ENCODE data around the gene RGMA.
"Not testable (repeated sequence)": the region's sequence is repeated elsewhere in the genome, so short reads cannot be mapped to it uniquely, and the experiment has no call there.

RGMA gene

DNA sequence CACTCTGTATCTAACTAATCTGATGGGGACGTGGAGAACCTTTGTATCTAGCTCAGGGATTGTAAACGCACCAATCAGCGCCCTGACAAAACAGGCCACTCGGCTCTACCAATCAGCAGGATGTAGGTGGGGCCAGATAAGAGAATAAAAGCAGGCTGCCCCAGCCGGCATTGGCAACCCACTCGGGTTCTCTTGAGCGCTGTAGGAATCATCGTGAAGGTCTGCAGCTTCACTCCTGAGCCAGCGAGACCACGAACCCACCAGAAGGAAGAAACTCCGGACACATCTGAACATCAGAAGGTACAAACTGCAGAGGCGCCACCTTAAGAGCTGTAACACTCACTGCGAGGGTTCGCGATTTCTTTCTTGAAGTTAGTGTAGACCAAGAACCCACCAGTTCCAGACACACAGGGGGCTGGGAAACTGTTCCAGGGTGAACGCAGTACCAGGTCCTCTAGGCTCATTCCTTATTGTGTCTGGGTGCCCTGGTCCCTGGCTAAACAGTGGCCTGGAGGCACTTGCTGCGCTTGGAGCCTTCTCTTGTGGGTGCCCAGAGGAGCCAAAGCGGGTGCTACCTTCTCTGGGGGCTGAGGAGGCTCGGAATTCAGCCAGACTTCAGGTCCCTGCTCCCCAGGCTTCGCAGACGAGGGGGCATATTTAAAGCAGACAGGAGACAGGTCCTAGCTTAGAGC is 56.4 kb downstream of the RGMA start:
- not testable (repeated sequence) for DNase-seq

DNA sequence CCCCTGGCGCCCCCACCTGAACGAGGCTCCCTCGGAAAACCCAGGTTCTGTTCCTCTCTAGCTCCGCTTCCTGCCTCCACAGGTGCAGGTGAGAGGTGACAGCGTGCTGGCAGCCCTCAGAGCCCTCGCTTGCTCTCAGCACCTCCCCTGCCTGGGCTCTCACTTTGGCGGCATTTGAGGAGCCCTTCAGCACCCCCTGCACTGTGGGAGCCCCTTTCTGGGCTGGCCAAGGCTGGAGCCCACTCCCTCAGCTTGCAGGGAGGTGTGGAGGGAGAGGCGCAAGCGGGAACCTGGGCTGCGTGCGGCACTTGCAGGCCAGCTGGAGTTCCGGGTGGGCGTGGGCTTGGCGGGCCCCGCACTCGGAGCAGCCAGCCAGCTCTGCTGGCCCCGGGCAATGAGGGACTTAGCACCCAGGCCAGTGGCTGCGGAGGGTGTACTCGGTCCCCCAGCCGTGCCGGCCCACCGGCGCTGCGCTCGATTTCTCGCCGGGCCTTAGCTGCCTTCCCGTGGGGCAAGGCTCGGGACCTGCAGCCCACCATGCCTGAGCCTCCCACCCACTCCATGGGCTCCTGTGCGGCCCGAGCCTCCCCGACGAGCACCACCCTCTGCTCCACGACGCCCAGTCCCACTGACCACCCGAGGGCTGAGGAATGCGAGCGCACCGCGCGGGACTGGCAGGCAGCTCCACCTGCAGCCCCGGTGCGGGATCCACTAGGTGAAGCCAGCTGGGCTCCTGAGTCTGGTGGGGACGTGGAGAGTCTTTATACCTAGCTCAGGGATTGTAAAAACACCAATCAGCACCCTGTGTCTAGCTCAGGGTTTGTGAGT is 57.2 kb downstream of the RGMA start:
- not testable (repeated sequence) for DNase-seq

DNA sequence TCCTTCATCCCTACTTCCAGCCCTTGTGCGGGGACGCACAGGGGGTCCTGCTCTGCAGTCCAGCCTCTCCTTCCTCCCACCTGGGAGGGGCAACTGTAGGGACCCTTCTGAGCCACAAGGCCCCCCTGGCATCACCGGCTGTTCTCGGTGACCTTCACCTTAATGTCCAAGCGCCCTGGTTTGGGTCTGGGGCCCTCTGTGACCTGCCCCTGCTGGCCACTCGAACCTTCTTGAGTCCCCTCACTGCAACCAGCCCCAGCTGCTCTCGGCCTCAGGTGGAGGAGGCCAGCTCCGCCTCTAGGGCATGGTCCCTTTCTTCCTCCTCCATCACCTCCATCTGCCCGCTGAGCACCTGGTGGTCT is 57.9 kb downstream of the RGMA start:
- no peak for DNase-seq

DNA sequence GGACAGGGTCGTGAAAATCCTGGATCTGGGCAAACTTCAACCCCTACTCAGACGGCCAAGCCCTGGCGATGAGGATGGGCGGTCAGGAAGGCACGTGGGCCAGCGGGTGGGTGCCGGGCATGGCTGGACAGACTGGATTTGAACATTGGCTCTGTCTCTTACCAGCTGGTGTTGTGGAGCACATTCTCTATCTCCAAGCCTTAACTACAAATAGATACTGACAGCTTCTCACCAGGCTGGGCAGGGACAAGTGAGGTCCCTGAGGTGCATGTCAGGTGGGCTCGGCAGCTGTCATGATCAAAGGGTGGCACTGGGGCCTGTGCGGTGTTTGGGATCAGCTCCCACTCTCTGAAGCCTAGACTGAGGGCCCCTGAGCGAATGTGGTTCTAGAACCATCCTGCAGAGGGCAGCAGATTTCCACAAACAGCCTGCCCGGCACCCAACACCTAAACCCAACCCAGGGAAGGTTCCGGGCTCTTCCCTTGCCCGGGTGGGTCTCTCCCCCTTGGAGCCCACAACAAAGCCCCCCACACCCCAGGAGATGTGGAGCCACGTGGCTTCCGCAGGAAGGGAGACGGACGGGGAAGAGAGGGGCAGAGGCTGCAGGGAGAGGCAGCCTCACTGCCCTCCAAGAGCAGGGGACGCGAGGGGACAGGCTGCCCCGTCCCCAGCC is 58.4 kb downstream of the RGMA start:
- DNase-seq: peak; percentile 78

DNA sequence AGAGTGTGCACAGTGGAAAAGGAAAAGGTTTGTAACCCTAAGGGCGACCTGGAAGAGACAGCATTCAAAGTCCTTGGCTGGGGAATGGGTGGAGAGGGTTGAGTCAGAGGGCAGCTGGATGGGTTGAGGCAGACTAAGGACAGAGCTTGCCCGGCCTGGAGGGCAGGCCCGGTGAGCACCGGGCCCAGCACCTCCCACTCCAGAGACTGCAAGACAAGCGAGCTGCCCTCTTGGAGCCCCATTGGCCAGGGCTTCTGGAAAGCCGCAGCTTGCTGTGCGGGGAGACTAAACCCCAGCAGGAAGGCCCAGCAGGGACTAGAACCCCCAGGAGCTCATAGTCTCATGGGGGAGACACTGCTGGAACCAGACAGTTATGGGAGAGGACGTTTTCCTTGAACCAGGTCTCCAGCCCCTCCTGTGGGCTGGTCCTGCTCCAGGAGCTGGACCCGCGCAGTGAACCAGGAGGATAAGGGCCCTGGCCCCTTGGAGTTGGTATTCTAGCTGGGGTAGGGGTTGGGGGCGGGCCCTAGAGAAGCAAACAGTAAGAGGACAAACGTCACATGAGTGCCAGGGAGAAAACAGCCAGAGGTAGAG is 59.1 kb downstream of the RGMA start:
- no peak for DNase-seq

DNA sequence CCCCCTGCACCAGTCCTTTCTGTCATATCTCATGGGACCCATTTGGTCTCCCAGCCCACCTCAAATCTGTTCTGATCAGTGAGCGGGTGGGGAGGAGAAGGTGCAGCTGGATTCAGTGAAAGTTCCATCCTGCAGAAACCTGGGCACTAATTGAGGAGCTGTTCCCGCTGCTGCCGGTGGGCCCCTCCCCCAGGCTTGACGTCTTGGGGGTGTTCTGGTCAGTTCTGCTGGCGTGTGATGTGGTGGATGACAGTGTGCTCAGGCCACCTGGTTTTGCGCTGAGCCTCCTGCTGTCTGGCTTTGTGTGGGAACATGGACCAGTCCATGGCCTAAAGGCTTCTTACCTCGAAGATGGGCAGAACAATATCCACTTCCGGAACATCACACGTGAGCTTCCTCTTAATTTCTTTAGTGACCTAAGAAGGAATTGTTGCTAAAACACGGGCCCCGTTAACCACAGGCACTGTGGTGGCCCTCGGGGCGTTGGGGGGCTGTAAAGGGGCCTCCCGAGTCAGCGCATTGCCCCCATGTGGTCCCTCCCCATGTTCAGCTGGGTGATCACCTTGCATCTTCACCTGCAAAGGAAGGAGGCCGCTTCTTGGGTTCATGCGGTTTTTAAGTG is 59.7 kb downstream of the RGMA start:
- DNase-seq: peak; percentile 23

DNA sequence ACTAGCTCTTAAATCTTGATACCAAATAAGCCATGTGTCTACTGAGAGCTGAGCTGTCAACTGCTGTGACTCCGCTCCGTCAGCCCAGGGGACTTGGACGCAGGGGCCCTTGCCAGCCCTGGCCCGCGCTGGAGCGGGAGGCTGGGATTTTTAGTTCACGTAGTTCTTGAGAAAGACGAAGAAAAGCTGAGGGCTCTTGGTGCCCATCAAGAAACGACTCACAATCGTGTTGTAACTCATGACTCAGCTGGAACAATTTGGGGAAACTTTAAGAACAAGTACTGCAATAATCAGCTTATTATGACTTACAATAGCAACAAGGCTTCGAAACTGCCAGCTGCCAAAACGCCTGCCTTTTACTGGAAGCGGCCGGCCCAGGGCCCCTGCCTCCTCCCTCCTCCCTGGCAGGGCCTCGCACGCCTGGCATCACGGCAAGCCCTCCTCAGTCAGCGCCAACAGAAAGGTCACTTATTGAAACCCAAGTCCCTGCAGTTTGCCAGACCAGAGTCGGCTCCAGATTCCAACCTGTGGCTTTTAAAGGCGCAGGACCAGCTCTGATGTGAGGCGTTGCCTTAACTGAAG is 60.3 kb downstream of the RGMA start:
- DNase-seq: peak; percentile 31

DNA sequence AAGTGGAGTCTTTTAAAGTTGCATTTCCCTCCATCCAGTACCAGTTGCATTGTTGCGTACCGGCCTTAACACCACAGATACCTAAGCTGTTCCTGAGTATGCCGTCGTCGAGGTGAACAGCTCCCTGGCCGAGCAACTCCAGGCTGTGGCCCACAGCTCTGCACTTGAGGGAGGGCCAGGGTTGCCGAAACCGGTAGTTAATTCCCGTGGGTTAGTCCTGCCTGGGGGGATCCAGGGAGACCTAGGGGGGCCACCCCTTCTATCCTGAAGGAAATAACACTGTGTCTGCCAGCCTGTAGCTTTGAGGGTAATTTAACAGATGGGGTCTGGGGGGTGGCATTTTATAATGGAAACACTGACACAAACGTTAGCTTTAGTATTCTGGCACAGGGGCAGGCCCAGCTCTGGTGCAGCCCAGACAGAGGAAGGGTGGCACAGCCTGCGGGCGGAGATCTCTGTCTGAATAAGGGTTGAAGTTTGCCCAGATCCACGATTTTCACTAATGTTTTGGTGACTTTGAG is 60.8 kb downstream of the RGMA start:
- DNase-seq: peak; percentile 24

DNA sequence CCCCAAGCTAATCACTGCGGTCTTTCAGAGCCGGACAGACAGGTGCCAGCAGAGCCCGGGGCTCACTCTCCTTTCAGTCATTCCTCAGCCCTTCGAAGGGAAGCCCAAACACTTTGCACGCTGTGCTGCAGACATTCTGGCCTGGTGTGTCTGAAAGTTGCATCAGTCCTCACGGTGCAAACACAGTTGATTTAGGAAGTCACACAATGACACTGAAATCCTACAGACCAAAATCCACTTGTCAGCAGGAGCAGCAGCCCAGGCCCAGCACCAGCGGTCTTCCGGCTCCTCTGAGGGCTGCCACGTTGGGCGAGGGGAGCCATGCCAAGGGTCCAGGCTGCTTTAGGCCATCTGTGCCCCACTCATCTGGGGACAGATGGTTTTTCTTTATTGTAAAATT is 61.6 kb downstream of the RGMA start:
- peak; percentile 18 for DNase-seq

DNA sequence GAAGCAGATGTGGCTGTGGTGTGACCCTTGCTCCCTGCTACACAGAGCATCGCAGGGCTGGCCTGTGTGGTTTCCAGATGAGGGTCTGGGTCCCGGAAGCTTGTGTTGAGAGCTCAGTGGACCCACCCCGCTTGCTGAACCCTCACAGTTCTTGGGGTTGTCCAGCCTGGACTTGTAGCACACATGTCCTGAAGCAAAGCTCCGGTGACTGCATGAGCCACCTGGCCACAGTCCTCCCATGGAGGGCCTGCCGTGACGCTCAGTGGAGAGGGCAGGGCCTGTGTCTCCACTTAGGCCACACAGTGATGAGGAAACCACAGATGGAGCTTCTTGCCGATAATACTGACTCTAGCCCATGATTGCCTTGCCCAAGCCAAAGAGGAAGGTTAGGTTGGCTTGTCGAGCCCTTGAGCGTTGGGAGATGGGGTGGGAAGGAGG is 62.6 kb downstream of the RGMA start:
- DNase-seq: peak; percentile 17

DNA sequence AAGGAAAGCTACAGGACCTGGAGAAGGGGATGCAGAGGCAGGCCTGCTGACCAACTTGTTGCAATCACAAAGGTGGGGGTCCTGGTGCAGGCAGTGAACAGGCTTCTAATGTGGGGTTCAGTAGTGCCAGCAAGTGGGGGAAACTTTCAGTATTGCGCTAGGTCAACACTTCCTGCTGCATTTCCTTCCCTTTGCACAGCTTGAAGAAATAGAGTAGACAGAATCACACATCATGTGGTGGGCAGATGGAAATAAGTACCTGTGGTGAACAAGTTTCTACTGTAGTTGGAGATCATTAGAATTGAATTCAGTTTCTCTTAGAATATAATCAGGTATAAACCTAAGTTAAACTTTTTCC is 63.4 kb downstream of the RGMA start:
- DNase-seq: no peak

DNA sequence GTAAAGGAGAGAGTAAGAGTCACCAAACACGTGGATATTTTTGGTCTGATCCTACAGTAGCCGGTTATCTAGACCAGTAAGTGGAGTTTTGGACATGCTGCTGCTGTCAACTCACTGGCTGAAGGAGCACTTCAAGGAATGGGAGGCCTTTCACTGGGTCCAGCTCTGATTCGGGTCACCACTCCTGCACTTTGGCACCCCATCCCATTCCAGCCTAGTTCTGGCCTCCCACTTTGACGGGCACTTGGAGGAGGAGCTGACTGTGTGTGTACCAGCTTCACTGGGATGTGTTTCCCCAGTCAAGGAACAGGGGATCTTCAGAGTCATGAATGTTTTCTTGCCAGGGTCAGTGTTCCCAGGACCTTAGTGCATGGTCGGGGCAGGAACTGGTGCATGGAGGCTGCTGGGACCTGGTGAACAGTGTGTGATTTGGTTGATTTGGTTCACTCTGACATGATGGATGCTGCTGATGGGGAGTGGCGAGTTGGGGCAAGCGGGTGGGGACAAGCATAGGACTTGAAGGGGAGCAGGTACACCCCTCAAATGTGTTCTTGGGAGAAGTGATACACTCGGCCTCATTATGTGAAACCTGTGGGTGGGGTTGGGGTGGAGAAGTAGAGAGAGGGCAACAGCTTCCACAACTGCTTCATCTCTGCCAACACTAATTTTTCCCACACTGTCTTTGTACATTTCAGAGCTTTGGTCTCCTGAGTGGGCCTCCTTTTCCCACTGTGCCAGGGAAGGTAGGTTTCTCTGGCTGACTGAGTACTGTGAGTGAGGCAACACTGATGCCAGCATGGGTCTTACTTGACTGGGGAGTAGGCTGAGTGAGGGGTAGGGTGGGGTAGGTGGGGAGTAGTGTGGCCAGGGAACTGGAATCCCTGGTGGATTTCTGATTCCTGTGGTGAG is 64.0 kb downstream of the RGMA start:
- DNase-seq: peak; percentile 24

DNA sequence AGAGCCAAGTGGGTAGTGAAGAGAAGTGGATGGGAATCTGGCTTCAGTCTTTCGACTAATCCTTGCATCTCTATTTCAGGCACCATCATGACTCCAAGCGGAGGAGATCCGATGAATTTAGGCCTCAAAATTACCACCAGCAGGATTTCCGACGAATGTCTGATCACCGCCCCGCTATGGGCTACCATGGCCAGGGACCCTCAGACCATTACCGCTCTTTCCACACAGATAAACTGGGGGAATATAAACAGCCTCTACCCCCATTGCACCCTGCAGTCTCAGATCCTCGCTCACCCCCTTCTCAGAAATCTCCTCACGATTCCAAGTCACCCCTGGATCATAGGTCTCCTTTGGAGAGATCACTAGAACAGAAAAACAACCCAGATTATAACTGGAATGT is 64.7 kb downstream of the RGMA start:
- DNase-seq: no peak

DNA sequence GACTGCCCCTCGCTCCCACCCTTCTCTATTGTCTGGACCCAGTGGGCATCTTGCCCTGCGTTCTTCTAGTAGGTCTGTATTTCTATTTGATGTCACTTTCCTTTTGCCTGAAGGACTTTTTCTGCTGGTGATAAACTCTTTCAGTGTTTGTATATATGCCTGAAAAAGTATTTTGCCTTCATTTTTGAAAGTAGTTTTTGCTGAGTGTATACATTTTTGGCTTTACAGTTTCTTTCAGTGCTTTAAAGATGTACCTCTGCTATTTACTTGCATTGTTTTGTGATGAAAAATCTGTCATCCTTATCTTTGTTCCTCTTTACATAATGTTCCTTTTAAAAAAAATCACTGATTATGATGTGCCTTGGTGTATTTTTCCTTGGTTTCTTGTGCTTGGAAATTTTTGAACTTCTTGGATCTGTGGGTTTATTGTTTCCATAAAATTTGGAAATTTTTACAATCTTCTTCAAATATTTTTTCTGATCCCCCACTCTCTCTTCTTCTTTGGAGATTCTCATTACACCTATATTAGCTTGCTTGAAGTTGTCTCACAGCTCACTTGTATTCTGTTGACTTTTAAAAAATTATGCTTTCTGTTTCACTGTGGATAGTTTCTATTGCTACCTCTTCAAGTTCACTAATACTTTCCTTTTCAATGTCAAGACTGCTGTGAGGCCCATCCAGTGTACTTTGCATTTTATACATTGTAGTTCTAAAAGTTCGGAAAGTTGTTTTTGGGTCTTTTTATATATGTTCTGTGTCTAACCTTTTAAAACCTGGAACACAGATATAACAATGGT is 67.8 kb downstream of the RGMA start:
- no peak for DNase-seq

DNA sequence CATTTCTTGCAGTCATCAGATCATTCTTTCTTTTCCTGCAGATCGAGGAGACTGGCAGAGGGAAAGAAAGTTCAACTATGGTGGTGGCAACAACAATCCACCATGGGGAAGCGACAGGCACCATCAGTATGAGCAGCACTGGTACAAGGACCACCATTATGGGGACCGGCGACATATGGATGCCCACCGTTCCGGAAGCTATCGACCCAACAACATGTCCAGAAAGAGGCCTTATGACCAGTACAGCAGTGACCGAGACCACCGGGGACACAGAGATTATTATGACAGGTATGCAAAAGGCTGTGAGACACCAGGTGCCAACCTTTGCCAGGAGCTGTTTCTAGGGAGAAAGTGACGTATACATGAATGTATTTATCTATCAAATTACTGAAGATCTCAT is 69.0 kb downstream of the RGMA start:
- DNase-seq: no peak

DNA sequence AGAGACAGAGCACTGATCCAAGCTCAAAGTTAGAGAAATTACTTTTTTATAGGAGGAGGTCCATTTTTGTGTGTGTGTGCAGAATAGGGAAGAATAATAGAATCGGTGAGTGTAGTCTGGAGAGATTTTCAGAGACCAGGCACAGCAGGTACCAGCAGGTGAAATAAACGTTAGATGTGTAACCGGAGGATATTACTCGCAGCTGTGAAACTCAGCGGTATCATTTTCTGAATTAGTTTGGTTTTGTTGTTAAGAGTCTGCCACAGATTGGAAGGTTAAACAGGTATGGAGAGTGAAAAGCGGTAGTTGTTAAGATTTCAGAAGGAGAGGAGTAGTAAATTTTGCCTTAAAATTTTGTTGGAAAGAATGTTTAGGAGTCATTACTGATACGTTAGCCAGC is 69.9 kb downstream of the RGMA start:
- no peak for DNase-seq

DNA sequence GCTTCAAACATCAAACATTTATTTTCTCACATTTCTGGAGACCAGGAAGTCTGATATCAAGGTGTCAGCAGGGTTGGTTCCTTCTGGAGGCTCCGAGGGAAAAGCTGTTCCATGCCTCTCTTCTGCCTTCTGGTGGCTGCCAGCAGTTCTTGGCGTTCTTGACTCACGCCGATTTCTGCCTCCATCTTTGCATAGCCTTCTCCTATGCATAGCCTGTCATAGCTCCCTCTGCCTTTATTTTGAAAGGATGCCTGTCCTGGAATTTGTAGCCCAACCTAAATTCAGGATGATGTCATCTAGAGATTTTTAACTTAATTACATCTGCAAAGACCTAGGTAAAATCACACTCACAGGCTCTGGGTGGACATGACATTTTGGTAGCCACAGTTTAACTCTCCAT is 70.4 kb downstream of the RGMA start:
- DNase-seq: no peak

DNA sequence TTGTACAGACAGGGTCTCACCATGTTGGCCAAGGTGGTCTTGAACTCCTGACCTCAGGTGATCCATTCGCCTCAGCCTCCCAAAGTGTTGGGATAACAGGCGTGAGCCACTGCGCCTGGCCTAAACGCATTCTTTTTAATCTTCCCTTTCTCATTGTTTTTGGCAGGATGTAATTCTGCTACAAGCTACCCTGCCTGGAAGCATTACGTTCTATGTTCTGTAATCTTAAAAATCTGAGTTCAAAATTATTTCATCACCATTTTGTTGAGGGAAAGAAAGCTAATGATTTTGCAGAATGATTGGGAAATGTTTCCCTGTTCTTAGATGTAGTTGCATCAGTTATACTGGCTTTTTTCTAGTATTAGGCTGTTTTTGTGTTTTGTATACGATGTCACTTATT is 71.5 kb downstream of the RGMA start:
- no peak for DNase-seq

DNA sequence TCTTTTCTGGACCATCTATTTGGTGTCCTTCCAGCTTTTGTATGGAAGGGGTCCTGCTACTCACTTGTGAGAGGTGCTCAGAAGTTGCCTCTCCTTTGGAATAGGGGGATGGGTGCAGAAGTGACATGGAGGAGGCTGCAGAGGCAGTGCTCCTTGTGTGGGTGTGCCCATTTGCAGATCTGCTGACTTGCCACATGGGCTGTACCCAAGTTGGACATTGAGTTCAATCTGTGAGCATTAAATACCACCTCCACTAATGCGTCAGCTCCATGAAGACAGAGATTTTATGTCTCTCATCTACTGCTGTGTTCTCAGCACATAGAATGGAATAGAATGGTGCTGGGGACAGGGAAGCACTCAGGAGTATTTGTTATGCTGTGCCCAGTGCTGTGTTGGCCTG is 76.2 kb downstream of the RGMA start:
- no peak for DNase-seq

DNA sequence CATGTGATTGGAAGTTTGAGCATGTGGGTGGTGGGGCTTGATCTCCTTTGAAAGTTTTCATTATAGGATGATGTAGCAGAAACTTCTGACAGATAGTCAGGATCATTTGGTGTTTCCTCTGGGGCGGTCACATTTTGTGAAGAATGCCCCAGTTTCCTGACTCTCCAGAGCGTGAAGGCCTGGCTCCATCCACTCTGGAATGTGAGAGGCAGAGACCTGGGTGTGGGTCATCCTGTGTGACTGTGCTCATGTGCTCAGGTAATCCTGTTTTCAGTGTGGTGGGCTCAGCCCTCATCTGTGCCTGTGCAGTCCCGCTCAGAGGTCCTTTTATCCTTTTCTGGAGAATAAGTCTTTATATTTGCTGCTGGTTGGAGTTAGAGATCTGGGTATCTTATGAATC is 81.0 kb downstream of the RGMA start:
- DNase-seq: no peak

DNA sequence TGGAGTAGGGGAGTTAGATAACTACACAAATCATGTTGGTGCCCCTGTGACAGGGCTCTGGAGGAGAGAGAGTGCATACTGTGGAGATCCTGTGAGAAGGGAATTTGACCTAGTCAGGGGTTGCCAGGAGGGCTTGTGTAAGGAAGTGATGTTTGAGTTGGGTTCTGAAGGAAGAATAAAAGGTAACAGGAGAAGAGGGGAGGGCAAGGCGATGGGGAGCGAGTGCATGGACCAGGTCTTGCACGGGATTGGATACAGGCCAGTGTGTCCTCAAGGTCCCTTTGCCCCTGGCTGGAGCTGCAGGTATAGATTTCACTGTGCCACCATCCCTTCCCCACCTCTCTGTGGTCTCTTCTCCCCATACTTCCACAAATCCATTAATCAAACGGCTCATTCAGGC is 83.9 kb downstream of the RGMA start:
- DNase-seq: no peak

All from stimulated activated CD8-positive, alpha-beta memory T cell treated with anti-CD3 and anti-CD28 coated beads, Interleukin-4, amount 100 ng/mL, for 48 hours (primary cell).